Type B pancreatic cell (in vitro differentiated cells): ENCODE measurements around the gene FMNL2. TPM values are rescaled to one million over a fixed set of nuclear protein-coding genes. Genes with fewer than 3 reads are reported as not detected.

Source experiments
- DNase-seq: peaks from one replicate; pipeline ENCODE4 v3.0.0; 2021; ENCODE audit warnings: mixed read lengths; ENCODE audit not compliant: unreplicated experiment; ENCODE audit errors: extremely low spot score
- H3K27ac Mint-ChIP-seq: 2 replicates; pipeline ENCODE4 v1.8.0; 2021; ENCODE audit warnings: mild to moderate bottlenecking, mixed read lengths
- H3K27me3 Mint-ChIP-seq: 2 replicates; pipeline ENCODE4 v1.8.0; 2021; ENCODE audit warnings: mixed read lengths
- H3K36me3 Mint-ChIP-seq: 2 replicates; pipeline ENCODE4 v1.8.0; 2021; ENCODE audit warnings: mixed read lengths
- H3K4me1 Mint-ChIP-seq: one replicate; pipeline ENCODE4 v1.8.0; 2021; ENCODE audit warnings: mixed read lengths; ENCODE audit not compliant: unreplicated experiment
- H3K4me3 Mint-ChIP-seq: 2 replicates; pipeline ENCODE4 v1.8.0; 2021; ENCODE audit warnings: mild to moderate bottlenecking, mixed read lengths
- H3K9me3 Mint-ChIP-seq: 2 replicates; pipeline ENCODE4 v1.8.0; 2021; ENCODE audit warnings: mixed read lengths
- total RNA-seq: library from RNA; stranded (reverse); gene quantifications from 2 replicates; pipeline ENCODE4 v1.2.1, GENCODE V29; 2021; ENCODE audit warnings: low replicate concordance
- TF ChIP-seq, protein P1 (sequence below): fragments of 200-600 bp; sonication (generic); conservative IDR thresholded peaks from 2 replicates; pipeline ENCODE4 v1.5.0; 2021; ENCODE audit warnings: antibody characterized with exemption, mild to moderate bottlenecking

The FMNL2 gene
- total RNA-seq, 1 donor from 2014 or later, result 62.1 TPM

DNA sequence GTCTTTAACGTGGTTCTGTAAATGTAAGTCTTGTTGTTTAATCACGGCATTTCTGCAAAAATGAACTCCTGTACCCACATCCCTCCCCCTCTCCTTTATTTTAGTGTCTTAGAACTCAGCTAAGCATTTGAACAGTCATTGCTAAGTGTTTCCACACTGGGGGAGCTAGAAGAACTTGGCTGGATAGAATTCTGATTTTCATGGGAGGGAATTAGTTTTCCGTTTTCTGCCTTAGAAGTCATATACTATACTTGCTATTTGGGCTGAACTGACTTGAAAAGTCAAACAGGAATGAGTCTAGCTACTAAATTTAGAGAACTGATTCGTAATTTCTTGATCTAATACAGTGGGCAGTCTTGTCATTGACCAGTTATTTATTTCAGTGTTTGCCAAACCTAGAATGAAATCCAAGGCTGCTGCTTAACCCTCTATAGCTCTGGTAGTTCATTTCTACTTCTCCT lies 61.1 kb downstream of the FMNL2 start:
- Mint-ChIP-seq H3K9me3 (no peaks in the 10 kb centered on the region), H3K36me3 (no peaks in the 10 kb centered on the region), H3K4me1 (peaks cover 38% of the 10 kb centered on the region), H3K27me3 (no peaks in the 10 kb centered on the region), H3K27ac (no peak overlapping the region), H3K4me3 (peak overlapping the region; percentile 24)
- TF ChIP-seq, protein P1, sequence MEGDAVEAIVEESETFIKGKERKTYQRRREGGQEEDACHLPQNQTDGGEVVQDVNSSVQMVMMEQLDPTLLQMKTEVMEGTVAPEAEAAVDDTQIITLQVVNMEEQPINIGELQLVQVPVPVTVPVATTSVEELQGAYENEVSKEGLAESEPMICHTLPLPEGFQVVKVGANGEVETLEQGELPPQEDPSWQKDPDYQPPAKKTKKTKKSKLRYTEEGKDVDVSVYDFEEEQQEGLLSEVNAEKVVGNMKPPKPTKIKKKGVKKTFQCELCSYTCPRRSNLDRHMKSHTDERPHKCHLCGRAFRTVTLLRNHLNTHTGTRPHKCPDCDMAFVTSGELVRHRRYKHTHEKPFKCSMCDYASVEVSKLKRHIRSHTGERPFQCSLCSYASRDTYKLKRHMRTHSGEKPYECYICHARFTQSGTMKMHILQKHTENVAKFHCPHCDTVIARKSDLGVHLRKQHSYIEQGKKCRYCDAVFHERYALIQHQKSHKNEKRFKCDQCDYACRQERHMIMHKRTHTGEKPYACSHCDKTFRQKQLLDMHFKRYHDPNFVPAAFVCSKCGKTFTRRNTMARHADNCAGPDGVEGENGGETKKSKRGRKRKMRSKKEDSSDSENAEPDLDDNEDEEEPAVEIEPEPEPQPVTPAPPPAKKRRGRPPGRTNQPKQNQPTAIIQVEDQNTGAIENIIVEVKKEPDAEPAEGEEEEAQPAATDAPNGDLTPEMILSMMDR, result no peak
- no peak for DNase-seq

DNA sequence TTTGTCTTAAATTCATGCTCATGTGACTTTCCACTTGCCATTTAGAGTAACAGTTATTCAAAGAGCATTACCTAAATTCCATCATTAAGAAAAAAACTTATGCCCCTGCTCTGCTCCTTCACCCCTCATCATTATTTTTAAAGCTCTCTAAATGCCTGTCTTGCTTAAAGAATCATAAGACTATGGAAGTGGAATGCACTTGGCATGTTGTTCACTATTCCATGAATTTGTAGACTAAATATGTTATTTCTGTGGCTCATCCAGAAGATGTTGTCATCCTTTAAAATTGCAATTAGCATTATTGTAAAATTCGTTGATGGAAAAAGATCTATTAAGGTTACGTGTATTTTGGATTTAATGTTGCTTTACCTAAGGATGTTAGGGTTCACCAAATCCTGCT lies 61.8 kb downstream of the FMNL2 start:
- DNase-seq, result no peak
- TF ChIP-seq, protein P1, result no peak
- Mint-ChIP-seq H3K36me3 (no peaks in the 10 kb centered on the region), H3K27ac (no peak overlapping the region), H3K4me1 (peaks cover 39% of the 10 kb centered on the region), H3K4me3 (peak overlapping the region; percentile 24), H3K27me3 (no peaks in the 10 kb centered on the region), H3K9me3 (no peaks in the 10 kb centered on the region)

DNA sequence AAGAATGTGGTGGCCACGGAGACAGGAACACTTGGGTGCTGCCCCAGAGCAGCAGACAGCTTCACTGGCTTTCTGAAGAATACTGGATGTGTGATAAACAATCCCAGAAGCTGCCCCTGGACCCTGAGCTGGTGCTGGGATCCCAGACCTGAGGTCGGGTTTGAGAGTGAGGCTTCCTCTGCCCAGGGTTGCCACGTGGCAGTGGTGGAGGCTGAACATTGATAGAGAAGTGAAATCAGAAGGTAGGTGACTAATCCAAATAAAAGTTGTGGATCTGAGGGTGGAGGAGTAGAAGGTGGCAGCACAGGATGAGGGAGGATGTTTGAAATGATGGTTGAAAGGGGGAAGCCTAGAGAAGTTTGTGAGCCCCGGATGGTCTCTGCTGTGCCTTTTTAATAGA lies 64.0 kb downstream of the FMNL2 start:
- H3K4me1 Mint-ChIP-seq, result peaks cover 46% of the 10 kb centered on the region
- H3K36me3 Mint-ChIP-seq, result peaks cover 4% of the 10 kb centered on the region
- no peak overlapping the region for H3K4me3 Mint-ChIP-seq
- DNase-seq, result no peak
- TF ChIP-seq, protein P1, result no peak
- no peaks in the 10 kb centered on the region for H3K9me3 Mint-ChIP-seq
- H3K27ac Mint-ChIP-seq, result no peak overlapping the region
- no peaks in the 10 kb centered on the region for H3K27me3 Mint-ChIP-seq

DNA sequence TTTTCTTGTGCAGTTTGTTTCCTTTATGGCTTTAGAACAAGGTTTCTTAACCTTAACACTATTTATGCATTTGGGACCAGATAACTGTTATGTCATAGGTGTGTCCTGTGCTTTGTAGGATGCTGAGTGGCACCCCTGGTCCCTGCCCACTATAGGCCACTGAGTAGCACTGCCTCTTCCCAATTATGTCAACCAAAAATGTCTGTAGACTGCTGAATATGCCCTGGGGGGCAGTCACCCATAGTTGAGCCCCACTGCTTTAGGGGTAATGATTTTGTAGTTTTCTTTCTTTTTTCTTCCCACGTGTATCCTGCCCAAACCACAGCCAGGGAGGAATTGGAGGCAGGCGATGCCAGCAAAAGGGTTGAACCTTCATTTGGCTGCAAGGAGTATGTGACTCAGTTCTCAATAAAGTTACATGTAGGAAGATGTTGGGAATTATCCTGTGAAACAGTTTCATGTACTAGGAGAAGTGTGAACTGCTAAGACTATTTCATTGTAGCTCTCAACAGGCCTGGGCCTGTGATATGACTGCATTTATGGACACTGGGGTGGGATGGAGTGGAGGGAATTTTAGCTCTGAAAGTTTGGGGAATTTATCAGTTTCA lies 65.7 kb downstream of the FMNL2 start:
- Mint-ChIP-seq H3K27ac (peak overlapping the region; percentile 68), H3K4me3 (no peak overlapping the region), H3K36me3 (peaks cover 4% of the 10 kb centered on the region), H3K4me1 (peaks cover 43% of the 10 kb centered on the region), H3K9me3 (no peaks in the 10 kb centered on the region), H3K27me3 (no peaks in the 10 kb centered on the region)
- DNase-seq, result no peak
- TF ChIP-seq, protein P1, result no peak

DNA sequence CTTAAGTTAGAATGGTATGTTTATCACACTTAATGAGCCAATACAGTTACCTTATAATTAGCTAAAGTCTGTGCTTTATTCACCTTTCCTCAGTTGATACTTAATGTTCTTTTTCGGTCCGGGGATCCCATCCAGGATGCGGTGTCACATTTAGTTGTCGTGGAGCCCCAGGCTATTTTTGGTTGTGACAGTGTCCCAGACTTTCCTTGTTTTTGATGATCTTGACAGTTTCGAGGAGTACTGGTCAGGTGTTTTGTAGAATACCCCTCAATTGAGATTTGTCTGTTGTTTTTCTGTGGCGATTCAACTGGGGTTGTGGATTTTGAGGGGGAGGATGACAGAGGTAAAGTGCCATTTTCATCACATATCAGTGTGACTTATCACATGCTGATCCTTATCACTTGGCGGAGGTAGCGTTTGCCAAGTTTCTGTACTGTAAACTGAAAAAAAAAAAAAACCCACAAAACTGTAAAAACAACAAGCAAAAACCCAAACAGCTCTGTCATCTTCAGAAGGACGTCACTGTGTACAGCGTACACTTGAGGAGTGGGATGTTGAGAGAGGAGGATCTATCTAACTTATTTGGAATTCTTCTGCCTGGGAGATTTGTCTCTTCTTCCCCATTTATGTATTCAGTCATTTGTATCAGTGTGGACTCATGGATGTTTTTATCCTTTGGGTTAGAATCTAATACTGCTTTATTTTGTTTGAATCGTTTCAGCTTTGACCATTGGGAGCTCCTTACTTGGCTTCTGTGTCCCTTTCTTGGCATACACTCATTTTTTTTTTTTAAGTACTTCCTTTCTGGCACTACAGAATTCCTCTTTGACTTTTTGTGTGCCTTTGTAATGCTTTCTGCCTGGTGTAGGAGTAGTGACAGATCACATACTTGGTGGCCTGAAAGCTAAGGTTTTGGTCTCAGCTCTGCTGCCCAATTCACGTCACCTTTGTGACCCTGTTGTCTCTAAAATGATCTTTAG lies 68.1 kb downstream of the FMNL2 start:
- Mint-ChIP-seq H3K4me1 (peaks cover 53% of the 10 kb centered on the region), H3K4me3 (no peak overlapping the region)
- DNase-seq, result no peak

More for the DNA sequence above, 68.1 kb downstream of the FMNL2 start:
- H3K36me3 Mint-ChIP-seq, result peaks cover 4% of the 10 kb centered on the region
- TF ChIP-seq, protein P1, result no peak
- H3K27ac Mint-ChIP-seq, result no peak overlapping the region
- H3K9me3 Mint-ChIP-seq, result no peaks in the 10 kb centered on the region
- H3K27me3 Mint-ChIP-seq, result no peaks in the 10 kb centered on the region
